ENCODE measurements around the gene ADIPOR2.

ADIPOR2 gene

GRCh38 chr12:1799051-1799881, 108.4 kb downstream of the ADIPOR2 start:
- no peak for DNase-seq (ENCODE audit: low read depth)

- no peak for DNase-seq (ENCODE audit: low read depth)
Measured at GRCh38 chr12:1799882-1800400, 109.1 kb downstream of the ADIPOR2 start.

- no peak for DNase-seq (ENCODE audit: low read depth)
Measured at GRCh38 chr12:1800401-1801302, 109.8 kb downstream of the ADIPOR2 start.

- DNase-seq (ENCODE audit: low read depth), result no peak
Measured at GRCh38 chr12:1801303-1801975, 110.6 kb downstream of the ADIPOR2 start.

- DNase-seq (ENCODE audit: low read depth), result no peak
Measured at GRCh38 chr12:1803736-1804135, 112.9 kb downstream of the ADIPOR2 start.

GRCh38 chr12:1804545-1805332, 113.9 kb downstream of the ADIPOR2 start:
- peak; percentile 81 for DNase-seq (ENCODE audit: low read depth)

GRCh38 chr12:1805441-1806081, 114.7 kb downstream of the ADIPOR2 start:
- no peak for DNase-seq (ENCODE audit: low read depth)

GRCh38 chr12:1806301-1807086, 115.6 kb downstream of the ADIPOR2 start:
- DNase-seq (ENCODE audit: low read depth), result no peak

- DNase-seq (ENCODE audit: low read depth), result no peak
Measured at GRCh38 chr12:1807087-1807860, 116.4 kb downstream of the ADIPOR2 start.

GRCh38 chr12:1808036-1808797, 117.3 kb downstream of the ADIPOR2 start:
- DNase-seq (ENCODE audit: low read depth), result no peak

GRCh38 chr12:1808798-1809480, 118.1 kb downstream of the ADIPOR2 start:
- no peak for DNase-seq (ENCODE audit: low read depth)

GRCh38 chr12:1809591-1810190, 118.8 kb downstream of the ADIPOR2 start:
- DNase-seq (ENCODE audit: low read depth), result no peak

GRCh38 chr12:1810201-1810930, 119.5 kb downstream of the ADIPOR2 start:
- no peak for DNase-seq (ENCODE audit: low read depth)

- no peak for DNase-seq (ENCODE audit: low read depth)
Measured at GRCh38 chr12:1810931-1811280, 120.0 kb downstream of the ADIPOR2 start.

GRCh38 chr12:1811281-1811947, 120.5 kb downstream of the ADIPOR2 start:
- peak; percentile 57 for DNase-seq (ENCODE audit: low read depth)

GRCh38 chr12:1811948-1812291, 121.0 kb downstream of the ADIPOR2 start:
- DNase-seq (ENCODE audit: low read depth), result no peak

Data from stimulated activated CD4-positive, alpha-beta T cell treated with anti-CD3 and anti-CD28 coated beads, Interleukin-2, amount 100 ng/mL, for 4 hours (primary cell).